Activated T-cell treated with anti-CD3 and anti-CD28 coated beads, Interleukin-2, amount 50 U/mL, for 72 hours (primary cell): Measurements from ENCODE around the gene RAB19. TPM values are rescaled to one million over a fixed set of nuclear protein-coding genes. Genes with fewer than 3 reads are reported as not detected.
"Not testable (repeated sequence)": the region's sequence is repeated elsewhere in the genome, so short reads cannot be mapped to it uniquely, and the experiment has no call there.

Source experiments
- ATAC-seq, 2 donors: fragments of 150-1000 bp; cut with Tn5 transposase; replicated peaks in 1 of 2; 2 replicates each; pipeline ENCODE4 v1.10.0; 2021; ENCODE audit warnings: moderate library complexity in 2 of 2, mild to moderate bottlenecking in 1 of 2
- DNase-seq, 2 donors: peaks; one replicate each; pipeline ENCODE4 v3.0.0; 2021 to 2022; ENCODE audit warnings: mixed read lengths in 1 of 2
- H3K27ac Mint-ChIP-seq: one replicate; pipeline ENCODE4 v1.8.0; 2022; ENCODE audit warnings: mild to moderate bottlenecking, moderate library complexity, mixed read lengths
- H3K27me3 Mint-ChIP-seq: one replicate; pipeline ENCODE4 v1.8.0; 2022; ENCODE audit warnings: low read depth, mixed read lengths
- H3K36me3 Mint-ChIP-seq, 2 donors: one replicate each; pipeline ENCODE4 v1.8.0; 2022; ENCODE audit warnings: mixed read lengths in 2 of 2, mild to moderate bottlenecking in 1 of 2; ENCODE audit not compliant: insufficient read depth in 2 of 2
- H3K4me1 Mint-ChIP-seq: one replicate; pipeline ENCODE4 v1.8.0; 2022; ENCODE audit warnings: low read depth, mixed read lengths
- H3K4me3 Mint-ChIP-seq, 2 donors: one replicate each; pipeline ENCODE4 v1.8.0; 2022; ENCODE audit warnings: mild to moderate bottlenecking in 2 of 2, mixed read lengths in 2 of 2, moderate library complexity in 2 of 2
- H3K9me3 Mint-ChIP-seq, 2 donors: one replicate each; pipeline ENCODE4 v1.8.0; 2022; ENCODE audit warnings: mixed read lengths in 2 of 2
- total RNA-seq, 2 donors: library from RNA; stranded (reverse); gene quantifications; one replicate each; pipeline ENCODE4 v1.2.3, GENCODE V29; 2022

Gene RAB19
- total RNA-seq, 2 donors from 2014 or later: 13.7 to 17.5 TPM

- no peak for DNase-seq
- Mint-ChIP-seq H3K9me3 (no peaks in the 10 kb centered on the region), H3K27ac (no peak overlapping the region), H3K4me1 (peaks cover 45% of the 10 kb centered on the region), H3K4me3 (no peak overlapping the region), H3K27me3 (no peaks in the 10 kb centered on the region), H3K36me3 (peaks cover 3 to 10% of the 10 kb centered on the region in 2 donors)
- no peak for ATAC-seq
These were observed 45.1 kb downstream of the RAB19 start for GRCh38 chr7:140448781-140449480.

GRCh38 chr7:140451716-140452115, 47.9 kb downstream of the RAB19 start:
- Mint-ChIP-seq H3K9me3 (no peaks in the 10 kb centered on the region), H3K27ac (no peak overlapping the region), H3K4me3 (no peak overlapping the region), H3K27me3 (no peaks in the 10 kb centered on the region), H3K36me3 (peaks cover 12 to 18% of the 10 kb centered on the region in 2 donors), H3K4me1 (peaks cover 61% of the 10 kb centered on the region)
- DNase-seq (no peak), ATAC-seq (no peak)

GRCh38 chr7:140453273-140453672, 49.4 kb downstream of the RAB19 start:
- Mint-ChIP-seq H3K27ac (peak overlapping the region; percentile 95), H3K4me3 (peak overlapping the region in 1 of 2 donors; percentile 79), H3K9me3 (no peaks in the 10 kb centered on the region), H3K27me3 (no peaks in the 10 kb centered on the region), H3K36me3 (peaks cover 14 to 18% of the 10 kb centered on the region in 2 donors), H3K4me1 (peaks cover 56% of the 10 kb centered on the region)
- no peak for DNase-seq
- ATAC-seq: no peak

- not testable (repeated sequence) for H3K9me3 Mint-ChIP-seq, H3K27me3 Mint-ChIP-seq
- Mint-ChIP-seq H3K4me1 (peaks cover 56% of the 10 kb centered on the region), H3K4me3 (peak overlapping the region in 1 of 2 donors; percentile 79), H3K36me3 (peaks cover 18 to 22% of the 10 kb centered on the region in 2 donors), H3K27ac (peak overlapping the region; percentile 95)
- ATAC-seq: peak; percentile 73 to 80
- DNase-seq: peak; percentile 51 to 67
These were observed 50.2 kb downstream of the RAB19 start for GRCh38 chr7:140453785-140454656.

GRCh38 chr7:140454657-140455015, 50.8 kb downstream of the RAB19 start:
- H3K27me3 Mint-ChIP-seq: no peaks in the 10 kb centered on the region
- ATAC-seq (peak; percentile 53 to 69), DNase-seq (no peak)
- peaks cover 53% of the 10 kb centered on the region for H3K4me1 Mint-ChIP-seq
- H3K9me3 Mint-ChIP-seq: no peaks in the 10 kb centered on the region
- peak overlapping the region in 1 of 2 donors; percentile 79 for H3K4me3 Mint-ChIP-seq
- peaks cover 18 to 24% of the 10 kb centered on the region in 2 donors for H3K36me3 Mint-ChIP-seq
- H3K27ac Mint-ChIP-seq: peak overlapping the region; percentile 95

GRCh38 chr7:140455743-140456142, 51.9 kb downstream of the RAB19 start:
- ATAC-seq (no peak), DNase-seq (no peak)
- peaks cover 42% of the 10 kb centered on the region for H3K4me1 Mint-ChIP-seq
- H3K9me3 Mint-ChIP-seq: no peaks in the 10 kb centered on the region
- peaks cover 19 to 26% of the 10 kb centered on the region in 2 donors for H3K36me3 Mint-ChIP-seq
- peak overlapping the region; percentile 2 for H3K27ac Mint-ChIP-seq
- H3K27me3 Mint-ChIP-seq: no peaks in the 10 kb centered on the region
- H3K4me3 Mint-ChIP-seq: no peak overlapping the region

GRCh38 chr7:140456551-140457051, 52.7 kb downstream of the RAB19 start:
- Mint-ChIP-seq H3K4me1 (peaks cover 33% of the 10 kb centered on the region), H3K27ac (peak overlapping the region; percentile 2), H3K9me3 (no peaks in the 10 kb centered on the region), H3K4me3 (no peak overlapping the region), H3K27me3 (no peaks in the 10 kb centered on the region), H3K36me3 (peaks cover 21 to 27% of the 10 kb centered on the region in 2 donors)
- ATAC-seq (no peak), DNase-seq (no peak)

- H3K27ac Mint-ChIP-seq: peak overlapping the region; percentile 10
- DNase-seq: no peak
- H3K9me3 Mint-ChIP-seq: no peaks in the 10 kb centered on the region
- peaks cover 18% of the 10 kb centered on the region in 2 donors for H3K36me3 Mint-ChIP-seq
- H3K27me3 Mint-ChIP-seq: no peaks in the 10 kb centered on the region
- no peak overlapping the region for H3K4me3 Mint-ChIP-seq
- peaks cover 29% of the 10 kb centered on the region for H3K4me1 Mint-ChIP-seq
- no peak for ATAC-seq
These were observed 54.3 kb downstream of the RAB19 start for GRCh38 chr7:140458201-140458600.

- Mint-ChIP-seq H3K27me3 (no peaks in the 10 kb centered on the region), H3K27ac (peak overlapping the region; percentile 1), H3K4me1 (peaks cover 26% of the 10 kb centered on the region), H3K4me3 (peak overlapping the region in 1 of 2 donors; percentile 6), H3K36me3 (peaks cover 18 to 19% of the 10 kb centered on the region in 2 donors), H3K9me3 (no peaks in the 10 kb centered on the region)
- ATAC-seq: no peak
- no peak for DNase-seq
These were observed 55.1 kb downstream of the RAB19 start for GRCh38 chr7:140458916-140459315.

GRCh38 chr7:140463111-140463510, 59.3 kb downstream of the RAB19 start:
- H3K9me3 Mint-ChIP-seq: no peaks in the 10 kb centered on the region
- peak in 1 of 2 donors; percentile 58 for ATAC-seq
- H3K4me3 Mint-ChIP-seq: no peak overlapping the region
- H3K27ac Mint-ChIP-seq: no peak overlapping the region
- DNase-seq: no peak
- no peaks in the 10 kb centered on the region for H3K27me3 Mint-ChIP-seq
- H3K4me1 Mint-ChIP-seq: peaks cover 6% of the 10 kb centered on the region
- peaks cover 13 to 17% of the 10 kb centered on the region in 2 donors for H3K36me3 Mint-ChIP-seq

GRCh38 chr7:140475747-140476333, 72.0 kb downstream of the RAB19 start:
- H3K27ac Mint-ChIP-seq: peak overlapping the region; percentile 84
- H3K27me3 Mint-ChIP-seq: no peaks in the 10 kb centered on the region
- ATAC-seq (no peak), DNase-seq (peak; percentile 40 to 46)
- no peaks in the 10 kb centered on the region for H3K9me3 Mint-ChIP-seq
- H3K4me1 Mint-ChIP-seq: peaks cover 35% of the 10 kb centered on the region
- H3K36me3 Mint-ChIP-seq: peaks cover 1 to 2% of the 10 kb centered on the region in 2 donors
- peak overlapping the region; percentile 50 to 99 for H3K4me3 Mint-ChIP-seq

- H3K27me3 Mint-ChIP-seq: no peaks in the 10 kb centered on the region
- peak overlapping the region; percentile 98 for H3K27ac Mint-ChIP-seq
- H3K4me3 Mint-ChIP-seq: peak overlapping the region; percentile 91 to 99
- H3K36me3 Mint-ChIP-seq: peaks cover under 1 to 2% of the 10 kb centered on the region in 2 donors
- H3K9me3 Mint-ChIP-seq: no peaks in the 10 kb centered on the region
- ATAC-seq (no peak), DNase-seq (no peak)
- H3K4me1 Mint-ChIP-seq: peaks cover 35% of the 10 kb centered on the region
These were observed 72.9 kb downstream of the RAB19 start for GRCh38 chr7:140476698-140477261.
